ENCODE data around the gene ZNF579. TPM values are rescaled to one million over a fixed set of nuclear protein-coding genes. Genes with fewer than 3 reads are reported as not detected.
"Not testable (repeated sequence)": the region's sequence is repeated elsewhere in the genome, so short reads cannot be mapped to it uniquely, and the experiment has no call there.

The ZNF579 gene
- total RNA-seq, 1 experiment from 2014 or later: 7.2 TPM

- Histone ChIP-seq H3K4me1 (replicated peaks) (no peaks in the 10 kb centered on the region), H3K9me3 (replicated peaks) (no peaks in the 10 kb centered on the region), H3K36me3 (peaks cover 50% of the 10 kb centered on the region), H3K4me3 (no peak overlapping the region), H3K27ac (no peak overlapping the region), H3K27me3 (replicated peaks) (no peaks in the 10 kb centered on the region)
- no peak for DNase-seq (ENCODE audit: low read depth in 1 of 2, low spot score in 2 of 2)
Measured at GRCh38 chr19:55594996-55595545, 14.4 kb upstream of the ZNF579 start.

GRCh38 chr19:55593096-55593772 lies 12.6 kb upstream of the ZNF579 start:
- H3K4me1 ChIP-seq (replicated peaks): no peaks in the 10 kb centered on the region
- H3K36me3 ChIP-seq: peaks cover 48% of the 10 kb centered on the region
- no peaks in the 10 kb centered on the region for H3K9me3 ChIP-seq (replicated peaks)
- H3K27ac ChIP-seq: no peak overlapping the region
- no peak for DNase-seq (ENCODE audit: low read depth in 1 of 2, low spot score in 2 of 2)
- H3K27me3 ChIP-seq (replicated peaks): no peaks in the 10 kb centered on the region
- H3K4me3 ChIP-seq: no peak overlapping the region

- Histone ChIP-seq H3K27ac (no peak overlapping the region), H3K36me3 (peaks cover 41% of the 10 kb centered on the region), H3K4me1 (replicated peaks) (no peaks in the 10 kb centered on the region), H3K9me3 (replicated peaks) (no peaks in the 10 kb centered on the region), H3K4me3 (no peak overlapping the region), H3K27me3 (replicated peaks) (no peaks in the 10 kb centered on the region)
- no peak for DNase-seq (ENCODE audit: low read depth in 1 of 2, low spot score in 2 of 2)
Measured at GRCh38 chr19:55592391-55593090, 11.9 kb upstream of the ZNF579 start.

GRCh38 chr19:55591555-55591954 lies 10.9 kb upstream of the ZNF579 start:
- no peak overlapping the region for H3K4me3 ChIP-seq
- no peak for DNase-seq (ENCODE audit: low read depth in 1 of 2, low spot score in 2 of 2)
- peaks cover 31% of the 10 kb centered on the region for H3K36me3 ChIP-seq
- H3K27me3 ChIP-seq (replicated peaks): no peaks in the 10 kb centered on the region
- H3K9me3 ChIP-seq (replicated peaks): no peaks in the 10 kb centered on the region
- H3K4me1 ChIP-seq (replicated peaks): peaks cover 9% of the 10 kb centered on the region
- no peak overlapping the region for H3K27ac ChIP-seq

GRCh38 chr19:55590617-55591016 lies 10.0 kb upstream of the ZNF579 start:
- peaks cover 18% of the 10 kb centered on the region for H3K4me1 ChIP-seq (replicated peaks)
- H3K36me3 ChIP-seq: peaks cover 21% of the 10 kb centered on the region
- no peak for DNase-seq (ENCODE audit: low read depth in 1 of 2, low spot score in 2 of 2)
- H3K9me3 ChIP-seq (replicated peaks): no peaks in the 10 kb centered on the region
- H3K4me3 ChIP-seq: no peak overlapping the region
- no peaks in the 10 kb centered on the region for H3K27me3 ChIP-seq (replicated peaks)
- H3K27ac ChIP-seq: no peak overlapping the region

GRCh38 chr19:55590109-55590508 lies 9.5 kb upstream of the ZNF579 start:
- H3K4me1 ChIP-seq (replicated peaks): peaks cover 23% of the 10 kb centered on the region
- no peak overlapping the region for H3K4me3 ChIP-seq
- no peaks in the 10 kb centered on the region for H3K27me3 ChIP-seq (replicated peaks)
- no peaks in the 10 kb centered on the region for H3K9me3 ChIP-seq (replicated peaks)
- DNase-seq (ENCODE audit: low read depth in 1 of 2, low spot score in 2 of 2): no peak
- no peak overlapping the region for H3K27ac ChIP-seq
- peaks cover 16% of the 10 kb centered on the region for H3K36me3 ChIP-seq

- Histone ChIP-seq H3K36me3 (peaks cover 11% of the 10 kb centered on the region; the same call in 1 of the 2 replicates), H3K9me3 (replicated peaks) (no peaks in the 10 kb centered on the region), H3K27ac (no peak overlapping the region), H3K4me1 (replicated peaks) (peaks cover 26% of the 10 kb centered on the region), H3K27me3 (replicated peaks) (no peaks in the 10 kb centered on the region), H3K4me3 (no peak overlapping the region)
- no peak for DNase-seq (ENCODE audit: low read depth in 1 of 2, low spot score in 2 of 2)
Measured at GRCh38 chr19:55588738-55589137, 8.1 kb upstream of the ZNF579 start.

- peak; percentile 73 to 93 for DNase-seq (ENCODE audit: low read depth in 1 of 2, low spot score in 2 of 2)
- Histone ChIP-seq H3K9me3 (replicated peaks) (no peaks in the 10 kb centered on the region), H3K36me3 (0 out of 2 replicates have a peak, but pooled peaks cover under 1% of the 10 kb centered on the region), H3K27me3 (replicated peaks) (no peaks in the 10 kb centered on the region), H3K27ac (no peak overlapping the region), H3K4me3 (0 out of 2 replicates have a peak overlapping the region, but pooled peaks have one; percentile 3), H3K4me1 (replicated peaks) (peaks cover 26% of the 10 kb centered on the region)
Measured at GRCh38 chr19:55586976-55587668, 6.5 kb upstream of the ZNF579 start.

GRCh38 chr19:55585658-55586339 lies 5.2 kb upstream of the ZNF579 start:
- peaks cover 31% of the 10 kb centered on the region for H3K4me1 ChIP-seq (replicated peaks)
- peak overlapping the region; percentile 16 for H3K4me3 ChIP-seq
- H3K27me3 ChIP-seq (replicated peaks): no peaks in the 10 kb centered on the region
- H3K9me3 ChIP-seq (replicated peaks): no peaks in the 10 kb centered on the region
- peak; percentile 26 to 77 for DNase-seq (ENCODE audit: low read depth in 1 of 2, low spot score in 2 of 2)
- no peak overlapping the region for H3K27ac ChIP-seq
- no peaks in the 10 kb centered on the region for H3K36me3 ChIP-seq

- H3K4me1 ChIP-seq (replicated peaks): peaks cover 31% of the 10 kb centered on the region
- H3K27me3 ChIP-seq (replicated peaks): no peaks in the 10 kb centered on the region
- no peak overlapping the region for H3K27ac ChIP-seq
- DNase-seq (ENCODE audit: low read depth in 1 of 2, low spot score in 2 of 2): no peak
- H3K4me3 ChIP-seq: no peak overlapping the region
- H3K36me3 ChIP-seq: no peaks in the 10 kb centered on the region
- H3K9me3 ChIP-seq (replicated peaks): no peaks in the 10 kb centered on the region
Measured at GRCh38 chr19:55584871-55585270, 4.2 kb upstream of the ZNF579 start.

- H3K4me3 ChIP-seq: not testable (repeated sequence)
Measured at GRCh38 chr19:55583897-55584296, 3.2 kb upstream of the ZNF579 start.

GRCh38 chr19:55582284-55582683 lies 1.6 kb upstream of the ZNF579 start:
- Histone ChIP-seq H3K36me3 (peaks cover 13% of the 10 kb centered on the region), H3K4me1 (replicated peaks) (peaks cover 35% of the 10 kb centered on the region)
- not testable (repeated sequence) for H3K27ac ChIP-seq; H3K9me3 ChIP-seq (replicated peaks); DNase-seq (ENCODE audit: low read depth in 1 of 2, low spot score in 2 of 2); H3K4me3 ChIP-seq; H3K27me3 ChIP-seq (replicated peaks)

More at GRCh38 chr19:55583897-55584296, 3.2 kb upstream of the ZNF579 start:
- not testable (repeated sequence) for H3K36me3 ChIP-seq; H3K27ac ChIP-seq; DNase-seq (ENCODE audit: low read depth in 1 of 2, low spot score in 2 of 2); H3K27me3 ChIP-seq (replicated peaks); H3K9me3 ChIP-seq (replicated peaks)
- H3K4me1 ChIP-seq (replicated peaks): peaks cover 37% of the 10 kb centered on the region

GRCh38 chr19:55581823-55582223 lies 1.2 kb upstream of the ZNF579 start:
- Histone ChIP-seq H3K4me1 (replicated peaks) (peaks cover 31% of the 10 kb centered on the region), H3K27ac (no peak overlapping the region), H3K27me3 (replicated peaks) (no peaks in the 10 kb centered on the region), H3K9me3 (replicated peaks) (no peaks in the 10 kb centered on the region), H3K36me3 (peaks cover 17% of the 10 kb centered on the region), H3K4me3 (no peak overlapping the region)
- DNase-seq (ENCODE audit: low read depth in 1 of 2, low spot score in 2 of 2): no peak
